Tibial artery (tissue), 4 donors: ENCODE results near the gene ASPRV1.

ENCODE experiments used
- DNase-seq, 2 donors: peaks; one replicate each; pipeline ENCODE4 v3.0.0-alpha.2; 2019
- H3K27ac ChIP-seq, 2 donors: fragments of 200-600 bp; sonication (generic) in 1 of 2; 1 replicate in 1 of 2; 2 replicates in 1 of 2; pipeline ENCODE4 v1.5.1; 2018 to 2019; ENCODE audit warnings: mild to moderate bottlenecking in 1 of 2
- H3K27me3 ChIP-seq, 2 donors: fragments of 200-600 bp; sonication (generic) in 1 of 2; one replicate each; pipeline versions ENCODE4 v1.5.1 to v1.6.0; 2016 to 2019
- H3K36me3 ChIP-seq, 3 donors: fragments of 200-600 bp; sonication (generic) in 2 of 3; one replicate each; pipeline ENCODE4 v1.5.1; 2016 to 2019; ENCODE audit warnings: mild to moderate bottlenecking in 2 of 3
- H3K4me1 ChIP-seq, 4 donors: fragments of 200-600 bp; sonication (generic) in 2 of 4; 1 replicate in 3 of 4; 2 replicates in 1 of 4; pipeline ENCODE4 v1.5.1; 2016 to 2019
- H3K4me3 ChIP-seq, 2 donors: fragments of 200-600 bp; sonication (generic) in 1 of 2; 1 replicate in 1 of 2; 2 replicates in 1 of 2; pipeline ENCODE4 v1.5.1; 2018 to 2019; ENCODE audit warnings: mild to moderate bottlenecking in 2 of 2
- H3K9me3 ChIP-seq, 3 donors: fragments of 200-600 bp; sonication (generic) in 1 of 3; one replicate each; pipeline ENCODE4 v1.5.1; 2016 to 2019
- CTCF ChIP-seq, 2 experiments: fragments of 200-600 bp in 1 of 2; fragments of 450-650 bp in 1 of 2; IDR thresholded peaks; one replicate each; pipeline ENCODE4 v1.5.1; 2017 to 2019; ENCODE audit warnings: antibody characterized with exemption in 2 of 2, mild to moderate bottlenecking in 1 of 2, moderate library complexity in 1 of 2
- intact Hi-C: fragments of 100-400 bp; cut with DNase I; formaldehyde crosslinking; loops from one replicate; pipeline ENCODE4 v1.15.0; 2023; ENCODE audit warnings: low total_unique reads

Gene ASPRV1

GRCh38 chr2:69961496-69961895 is at the start of gene ASPRV1:
Gene ASPRV1 (minus strand): TSS chr2:69961631. CDS start chr2:69961436, 195 bp downstream.
- Histone ChIP-seq H3K27me3 (no peaks in the 10 kb centered on the region), H3K36me3 (peaks cover 0 to 3% (median 0%) of the 10 kb centered on the region in 3 donors), H3K4me1 (no peaks in the 10 kb centered on the region), H3K4me3 (no peak within 1 kb of the TSS), H3K9me3 (no peaks in the 10 kb centered on the region), H3K27ac (no peak within 1 kb of the TSS)
- DNase-seq = peak in 1 of 2 donors; percentile 55
- TF ChIP-seq CTCF (IDR thresholded peaks at IDR 0.05) = no peak
- intact Hi-C loops = no loop called here

GRCh38 chr2:70010576-70011111 is 49.2 kb upstream of the ASPRV1 start:
- intact Hi-C loops = no loop called here
- no peaks in the 10 kb centered on the region for H3K9me3 ChIP-seq
- no peaks in the 10 kb centered on the region for H3K27me3 ChIP-seq
- H3K4me3 ChIP-seq = no peak overlapping the region
- H3K36me3 ChIP-seq = peaks cover 0 to 5% (median 0%) of the 10 kb centered on the region in 3 donors
- no peak for DNase-seq
- no peak overlapping the region for H3K27ac ChIP-seq
- no peaks in the 10 kb centered on the region for H3K4me1 ChIP-seq
- no peak for TF ChIP-seq CTCF (IDR thresholded peaks at IDR 0.05)

GRCh38 chr2:70009762-70010575 is 48.5 kb upstream of the ASPRV1 start:
- intact Hi-C loops = no loop called here
- Histone ChIP-seq H3K36me3 (no peaks in the 10 kb centered on the region), H3K4me1 (no peaks in the 10 kb centered on the region), H3K27me3 (no peaks in the 10 kb centered on the region), H3K4me3 (no peak overlapping the region), H3K9me3 (no peaks in the 10 kb centered on the region), H3K27ac (no peak overlapping the region)
- no peak for TF ChIP-seq CTCF (IDR thresholded peaks at IDR 0.05)
- no peak for DNase-seq

- no peak for TF ChIP-seq CTCF (IDR thresholded peaks at IDR 0.05)
- Histone ChIP-seq H3K9me3 (no peaks in the 10 kb centered on the region), H3K27ac (no peak overlapping the region), H3K4me3 (no peak overlapping the region), H3K4me1 (no peaks in the 10 kb centered on the region), H3K27me3 (no peaks in the 10 kb centered on the region), H3K36me3 (peaks cover 0 to 5% (median 0%) of the 10 kb centered on the region in 3 donors)
- intact Hi-C loops = no loop called here
- DNase-seq = no peak
Observed at GRCh38 chr2:70008290-70008689, 46.9 kb upstream of the ASPRV1 start.

- no peak overlapping the region for H3K27ac ChIP-seq
- intact Hi-C loops = no loop called here
- TF ChIP-seq CTCF (IDR thresholded peaks at IDR 0.05) = no peak
- DNase-seq = no peak
- no peaks in the 10 kb centered on the region for H3K27me3 ChIP-seq
- H3K36me3 ChIP-seq = peaks cover 0 to 13% (median 0%) of the 10 kb centered on the region in 3 donors
- no peak overlapping the region for H3K4me3 ChIP-seq
- H3K4me1 ChIP-seq = no peaks in the 10 kb centered on the region
- H3K9me3 ChIP-seq = no peaks in the 10 kb centered on the region
Observed at GRCh38 chr2:70007151-70007550, 45.7 kb upstream of the ASPRV1 start.
